GM20000 (cell line): ENCODE data around the gene DKK2.

ENCODE experiments used
- DNase-seq: peaks from one replicate; pipeline ENCODE4 v3.0.0; 2012; ENCODE audit warnings: low spot score
- TF ChIP-seq, protein P1 (sequence below): IDR thresholded peaks from 2 replicates; pipeline ENCODE4 v1.5.1; 2012; ENCODE audit warnings: mild to moderate bottlenecking, control low read depth; ENCODE audit errors: extremely low read depth, missing control alignments

Gene DKK2

DNA sequence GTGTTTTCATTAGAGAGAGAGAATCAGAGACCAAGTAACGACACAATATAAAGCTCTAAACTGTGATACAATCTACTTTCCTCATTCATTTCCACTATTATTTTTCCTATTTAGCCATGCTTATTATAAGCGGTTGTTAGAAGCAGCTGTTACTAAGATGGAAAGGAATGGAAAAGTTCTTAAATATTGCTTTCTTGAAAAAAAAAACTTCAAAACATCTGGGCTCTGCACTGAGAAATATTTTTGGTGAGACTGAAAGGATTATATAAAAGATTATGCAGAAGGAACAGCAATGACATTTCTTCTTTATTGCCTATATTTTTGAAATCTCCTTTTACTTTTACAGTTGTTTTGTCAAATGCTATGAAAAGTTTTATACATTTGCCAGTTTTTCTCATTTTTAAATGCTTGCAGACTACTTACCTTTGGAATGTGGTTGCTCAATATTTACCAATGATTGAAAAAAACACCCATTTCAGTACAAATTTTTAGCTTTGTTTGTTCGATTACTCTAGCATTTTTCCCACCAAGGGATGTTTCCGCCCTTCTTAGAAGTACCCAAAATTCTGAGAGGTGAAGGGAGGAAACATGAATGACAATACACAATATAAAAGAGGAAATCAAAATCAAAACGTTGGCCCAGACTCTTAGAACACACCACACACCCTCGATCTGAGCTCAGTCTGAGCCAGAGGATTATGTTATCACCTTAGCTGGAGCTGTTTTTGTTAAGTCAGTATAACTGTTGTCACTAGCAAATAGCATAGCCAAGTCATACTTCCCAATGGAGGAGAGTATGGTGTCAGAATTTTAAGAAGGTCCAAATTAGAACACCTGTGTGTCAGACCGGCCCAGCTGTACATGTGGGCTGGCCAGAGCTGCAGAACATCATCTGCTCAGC, 18.4 kb downstream of the DKK2 start:
- TF ChIP-seq, protein P1, sequence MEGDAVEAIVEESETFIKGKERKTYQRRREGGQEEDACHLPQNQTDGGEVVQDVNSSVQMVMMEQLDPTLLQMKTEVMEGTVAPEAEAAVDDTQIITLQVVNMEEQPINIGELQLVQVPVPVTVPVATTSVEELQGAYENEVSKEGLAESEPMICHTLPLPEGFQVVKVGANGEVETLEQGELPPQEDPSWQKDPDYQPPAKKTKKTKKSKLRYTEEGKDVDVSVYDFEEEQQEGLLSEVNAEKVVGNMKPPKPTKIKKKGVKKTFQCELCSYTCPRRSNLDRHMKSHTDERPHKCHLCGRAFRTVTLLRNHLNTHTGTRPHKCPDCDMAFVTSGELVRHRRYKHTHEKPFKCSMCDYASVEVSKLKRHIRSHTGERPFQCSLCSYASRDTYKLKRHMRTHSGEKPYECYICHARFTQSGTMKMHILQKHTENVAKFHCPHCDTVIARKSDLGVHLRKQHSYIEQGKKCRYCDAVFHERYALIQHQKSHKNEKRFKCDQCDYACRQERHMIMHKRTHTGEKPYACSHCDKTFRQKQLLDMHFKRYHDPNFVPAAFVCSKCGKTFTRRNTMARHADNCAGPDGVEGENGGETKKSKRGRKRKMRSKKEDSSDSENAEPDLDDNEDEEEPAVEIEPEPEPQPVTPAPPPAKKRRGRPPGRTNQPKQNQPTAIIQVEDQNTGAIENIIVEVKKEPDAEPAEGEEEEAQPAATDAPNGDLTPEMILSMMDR, result no peak
- no peak for DNase-seq

DNA sequence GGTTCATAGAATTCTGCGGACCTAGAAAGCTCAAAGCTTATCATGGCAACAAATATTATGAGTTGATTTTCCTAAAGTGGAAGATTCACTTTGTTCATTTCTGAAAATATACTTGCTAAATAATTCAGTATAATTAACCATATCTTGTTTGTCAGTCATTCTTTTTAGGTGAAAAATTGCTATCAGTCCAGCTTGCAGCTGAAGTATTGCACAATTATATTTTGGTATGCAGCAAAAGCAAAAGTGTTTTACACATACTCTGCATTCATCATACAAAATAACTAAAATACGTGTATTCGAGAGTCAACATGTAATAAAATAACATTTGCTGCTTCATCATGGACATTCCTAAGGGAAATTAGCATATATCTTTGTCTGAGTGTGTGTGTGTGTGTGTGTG, 24.8 kb downstream of the DKK2 start:
- no peak for DNase-seq
- TF ChIP-seq, protein P1, result no peak

DNA sequence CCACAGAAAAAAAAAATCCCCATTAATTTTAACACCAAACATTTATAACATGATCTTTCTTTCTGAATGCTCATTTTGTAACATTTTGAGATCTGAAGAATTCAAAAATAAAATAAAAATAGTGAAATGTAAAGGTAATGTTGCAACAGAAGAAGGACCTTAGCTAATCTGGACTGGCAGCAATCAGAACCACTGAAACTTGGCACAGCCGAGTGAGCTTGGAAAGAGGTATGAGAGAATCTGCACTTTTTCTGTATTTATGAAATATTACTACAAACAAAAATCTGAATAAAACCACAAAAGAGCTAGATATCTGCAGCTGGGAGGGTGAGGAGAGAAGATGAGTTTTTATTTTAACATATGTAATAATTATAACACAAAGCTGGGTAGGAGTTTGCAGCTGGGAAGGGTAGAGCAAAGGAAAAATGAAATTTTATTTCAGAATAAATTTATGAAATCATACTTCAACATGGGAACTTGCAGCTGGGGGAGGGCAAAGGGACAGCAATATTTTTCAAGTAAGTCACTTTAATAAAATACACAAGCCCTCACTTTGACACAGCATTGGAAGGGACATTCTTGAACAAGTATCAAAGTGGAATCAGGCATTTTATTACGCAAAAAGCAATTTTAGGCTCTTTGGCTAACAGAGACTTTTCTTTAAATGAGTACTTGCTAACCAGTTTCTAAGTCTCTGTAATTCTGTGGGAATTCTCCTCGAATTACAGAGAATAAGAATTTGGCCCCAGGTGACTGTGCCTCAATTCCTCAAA, 26.7 kb downstream of the DKK2 start:
- TF ChIP-seq, protein P1, result no peak

DNA sequence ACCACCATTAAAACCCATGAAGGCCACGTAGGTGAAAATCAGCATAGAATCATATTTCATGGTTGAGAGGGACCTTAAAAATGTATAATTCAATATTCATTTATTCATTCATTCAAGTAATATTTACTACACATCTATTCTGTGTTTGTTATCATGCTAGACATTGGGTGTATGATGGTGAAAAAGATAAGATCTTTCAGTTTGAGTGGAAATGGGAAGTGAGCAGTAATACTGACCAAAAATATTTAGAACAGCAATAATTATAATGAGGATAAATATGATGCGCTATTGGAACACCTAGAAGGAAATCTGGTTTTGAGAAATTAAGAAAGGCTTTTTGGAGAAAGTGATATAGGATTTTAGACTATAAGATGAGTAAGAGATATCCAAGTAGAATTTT, 28.0 kb downstream of the DKK2 start:
- TF ChIP-seq, protein P1, result no peak
- DNase-seq, result no peak

More for the DNA sequence above, 26.7 kb downstream of the DKK2 start:
- no peak for DNase-seq

DNA sequence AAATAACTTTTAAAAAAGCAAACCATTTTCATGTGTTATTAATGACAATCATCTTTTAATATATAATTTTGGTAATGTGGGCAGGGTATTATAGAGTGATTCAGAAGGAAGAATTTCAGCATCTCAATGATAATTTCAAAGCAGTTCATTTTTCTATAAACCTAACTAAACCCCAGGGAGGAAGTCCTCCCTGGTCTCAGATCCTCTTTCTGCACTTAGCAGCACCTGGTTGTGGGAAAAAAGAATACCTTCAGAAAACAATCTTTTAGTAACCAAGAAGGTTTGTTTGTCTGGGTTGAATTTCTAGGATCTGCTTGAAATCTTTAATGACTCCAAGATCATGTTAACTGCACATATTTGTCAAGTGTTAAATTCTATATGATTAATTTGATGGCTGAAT, 29.9 kb downstream of the DKK2 start:
- TF ChIP-seq, protein P1, result no peak
- no peak for DNase-seq

DNA sequence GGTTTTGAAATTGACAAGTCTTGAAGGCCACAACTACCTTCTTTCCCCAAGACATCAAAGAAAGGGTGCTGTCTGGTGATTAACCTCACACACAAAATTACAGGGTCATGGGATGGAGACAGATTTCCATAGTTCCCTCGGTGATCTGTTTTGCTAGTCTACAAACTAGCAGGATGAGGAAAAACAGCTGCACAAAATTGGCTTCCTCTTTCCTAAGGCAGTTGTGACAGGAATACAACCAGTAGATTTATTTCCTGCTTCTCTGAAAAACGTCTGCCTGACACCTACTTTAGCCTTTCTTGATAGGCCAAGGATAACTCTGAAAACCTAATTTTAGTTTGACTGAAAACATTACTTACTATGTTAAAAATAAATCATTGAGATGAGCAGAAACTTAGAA, 39.6 kb downstream of the DKK2 start:
- no peak for DNase-seq
- TF ChIP-seq, protein P1, result no peak

DNA sequence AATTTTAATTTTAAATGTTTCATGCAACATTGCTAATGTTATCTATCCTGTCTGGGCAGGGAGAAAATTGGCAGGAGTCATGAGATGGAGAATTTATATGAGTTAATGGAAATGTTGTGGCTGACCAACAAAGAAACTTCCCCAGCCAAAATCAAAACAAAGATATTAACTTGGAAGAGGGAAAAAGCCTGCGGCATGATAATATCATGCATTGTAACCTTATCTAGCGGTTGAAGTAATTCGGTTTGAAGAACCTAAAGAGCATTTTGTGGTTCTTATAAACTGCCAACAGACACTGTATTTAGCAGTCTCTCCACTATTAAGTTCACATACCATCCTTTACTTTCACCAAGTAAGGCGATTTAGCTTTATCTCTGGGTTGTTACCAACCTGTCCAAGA, 42.3 kb downstream of the DKK2 start:
- DNase-seq, result no peak
- TF ChIP-seq, protein P1, result no peak
